Liver (tissue), 3 donors: ENCODE data around the gene SEMA4C.

ENCODE experiments used
- EGR1 ChIP-seq, 2 donors: IDR thresholded peaks; 2 replicates each; pipeline ENCODE4 v1.6.1; 2016 to 2018; ENCODE audit warnings: antibody characterized with exemption in 2 of 2, low read depth in 2 of 2
- RXRA ChIP-seq, 2 donors: IDR thresholded peaks; 2 replicates each; pipeline ENCODE4 v1.6.1; 2017 to 2018; ENCODE audit warnings: antibody characterized with exemption in 2 of 2, mild to moderate bottlenecking in 1 of 2
- TAF1 ChIP-seq: conservative IDR thresholded peaks from 2 replicates; pipeline ENCODE4 v1.6.1; 2016; ENCODE audit warnings: antibody characterized with exemption, mild to moderate bottlenecking
- TF ChIP-seq, protein P1 (sequence below): fragments of 150-350 bp; IDR thresholded peaks from 2 replicates; pipeline ENCODE4 v1.5.1; 2017; ENCODE audit warnings: improper control_type of control experiment, low read depth, low read length; ENCODE audit not compliant: missing input control
- TF ChIP-seq, protein P2 (sequence below): IDR thresholded peaks from 2 replicates; pipeline ENCODE4 v1.6.1; 2016; ENCODE audit warnings: antibody characterized with exemption
- TF ChIP-seq, protein P3 (sequence below): IDR thresholded peaks from 2 replicates; pipeline ENCODE4 v1.6.1; 2016; ENCODE audit warnings: antibody characterized with exemption, mild to moderate bottlenecking
- donor health status: healthy.
- donor health status: healthy.

DNA sequence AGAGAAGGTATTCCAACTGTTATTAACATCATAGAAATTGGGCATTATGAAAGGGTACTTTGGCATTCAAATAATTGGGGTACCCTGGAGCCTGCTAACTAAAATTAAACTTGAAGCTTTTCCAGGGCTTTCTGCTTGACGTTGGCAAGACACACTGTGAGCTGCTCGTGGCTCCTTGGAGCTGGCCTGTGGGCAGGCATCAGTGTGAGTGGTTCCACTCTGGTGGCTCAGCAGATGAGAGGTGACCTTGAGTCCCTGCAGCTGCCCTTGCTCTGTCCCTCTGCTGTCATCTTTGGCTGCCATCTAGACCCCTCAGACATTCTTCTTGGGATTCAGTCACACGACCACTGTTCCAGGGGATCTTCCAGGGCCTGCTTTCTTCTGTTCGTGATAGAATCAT lies 47.1 kb downstream of the SEMA4C start:
- TF ChIP-seq TAF1 = no peak
- TF ChIP-seq, protein P1, sequence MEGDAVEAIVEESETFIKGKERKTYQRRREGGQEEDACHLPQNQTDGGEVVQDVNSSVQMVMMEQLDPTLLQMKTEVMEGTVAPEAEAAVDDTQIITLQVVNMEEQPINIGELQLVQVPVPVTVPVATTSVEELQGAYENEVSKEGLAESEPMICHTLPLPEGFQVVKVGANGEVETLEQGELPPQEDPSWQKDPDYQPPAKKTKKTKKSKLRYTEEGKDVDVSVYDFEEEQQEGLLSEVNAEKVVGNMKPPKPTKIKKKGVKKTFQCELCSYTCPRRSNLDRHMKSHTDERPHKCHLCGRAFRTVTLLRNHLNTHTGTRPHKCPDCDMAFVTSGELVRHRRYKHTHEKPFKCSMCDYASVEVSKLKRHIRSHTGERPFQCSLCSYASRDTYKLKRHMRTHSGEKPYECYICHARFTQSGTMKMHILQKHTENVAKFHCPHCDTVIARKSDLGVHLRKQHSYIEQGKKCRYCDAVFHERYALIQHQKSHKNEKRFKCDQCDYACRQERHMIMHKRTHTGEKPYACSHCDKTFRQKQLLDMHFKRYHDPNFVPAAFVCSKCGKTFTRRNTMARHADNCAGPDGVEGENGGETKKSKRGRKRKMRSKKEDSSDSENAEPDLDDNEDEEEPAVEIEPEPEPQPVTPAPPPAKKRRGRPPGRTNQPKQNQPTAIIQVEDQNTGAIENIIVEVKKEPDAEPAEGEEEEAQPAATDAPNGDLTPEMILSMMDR = no peak
- TF ChIP-seq, protein P2, sequence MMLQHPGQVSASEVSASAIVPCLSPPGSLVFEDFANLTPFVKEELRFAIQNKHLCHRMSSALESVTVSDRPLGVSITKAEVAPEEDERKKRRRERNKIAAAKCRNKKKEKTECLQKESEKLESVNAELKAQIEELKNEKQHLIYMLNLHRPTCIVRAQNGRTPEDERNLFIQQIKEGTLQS = no peak
- TF ChIP-seq, protein P3, sequence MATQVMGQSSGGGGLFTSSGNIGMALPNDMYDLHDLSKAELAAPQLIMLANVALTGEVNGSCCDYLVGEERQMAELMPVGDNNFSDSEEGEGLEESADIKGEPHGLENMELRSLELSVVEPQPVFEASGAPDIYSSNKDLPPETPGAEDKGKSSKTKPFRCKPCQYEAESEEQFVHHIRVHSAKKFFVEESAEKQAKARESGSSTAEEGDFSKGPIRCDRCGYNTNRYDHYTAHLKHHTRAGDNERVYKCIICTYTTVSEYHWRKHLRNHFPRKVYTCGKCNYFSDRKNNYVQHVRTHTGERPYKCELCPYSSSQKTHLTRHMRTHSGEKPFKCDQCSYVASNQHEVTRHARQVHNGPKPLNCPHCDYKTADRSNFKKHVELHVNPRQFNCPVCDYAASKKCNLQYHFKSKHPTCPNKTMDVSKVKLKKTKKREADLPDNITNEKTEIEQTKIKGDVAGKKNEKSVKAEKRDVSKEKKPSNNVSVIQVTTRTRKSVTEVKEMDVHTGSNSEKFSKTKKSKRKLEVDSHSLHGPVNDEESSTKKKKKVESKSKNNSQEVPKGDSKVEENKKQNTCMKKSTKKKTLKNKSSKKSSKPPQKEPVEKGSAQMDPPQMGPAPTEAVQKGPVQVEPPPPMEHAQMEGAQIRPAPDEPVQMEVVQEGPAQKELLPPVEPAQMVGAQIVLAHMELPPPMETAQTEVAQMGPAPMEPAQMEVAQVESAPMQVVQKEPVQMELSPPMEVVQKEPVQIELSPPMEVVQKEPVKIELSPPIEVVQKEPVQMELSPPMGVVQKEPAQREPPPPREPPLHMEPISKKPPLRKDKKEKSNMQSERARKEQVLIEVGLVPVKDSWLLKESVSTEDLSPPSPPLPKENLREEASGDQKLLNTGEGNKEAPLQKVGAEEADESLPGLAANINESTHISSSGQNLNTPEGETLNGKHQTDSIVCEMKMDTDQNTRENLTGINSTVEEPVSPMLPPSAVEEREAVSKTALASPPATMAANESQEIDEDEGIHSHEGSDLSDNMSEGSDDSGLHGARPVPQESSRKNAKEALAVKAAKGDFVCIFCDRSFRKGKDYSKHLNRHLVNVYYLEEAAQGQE = no peak
- no peak for TF ChIP-seq EGR1 (IDR thresholded peaks at IDR 0.05; ENCODE audit: low read depth in 2 of 2)
- TF ChIP-seq RXRA (IDR thresholded peaks at IDR 0.05) = no peak
